Measurements from ENCODE around the gene RTRAF.

Gene RTRAF

GRCh38 chr14:52051251-52051650, 61.9 kb downstream of the RTRAF start:
- Histone ChIP-seq H3K4me3 (replicated peaks; ENCODE audit: insufficient read depth, low read length) (no peak overlapping the region), H3K27ac (replicated peaks) (no peak overlapping the region), H3K27me3 (ENCODE audit: insufficient read depth, poor library complexity, severe bottlenecking) (peaks cover 7% of the 10 kb centered on the region)
- TF ChIP-seq SPI1 (IDR thresholded peaks at IDR 0.05; ENCODE audit: borderline replicate concordance, low read depth) (no peak), REST (IDR thresholded peaks at IDR 0.05; ENCODE audit: insufficient replicate concordance, low read depth) (no peak), GABPA (IDR thresholded peaks at IDR 0.05; ENCODE audit: low read depth) (no peak), CTCF (IDR thresholded peaks at IDR 0.05; ENCODE audit: insufficient read depth, low read length) (no peak), POLR2AphosphoS5 (IDR thresholded peaks at IDR 0.05; ENCODE audit: low read depth) (no peak)
- DNase-seq (ENCODE audit: low read depth in 1 of 2, low spot score in 1 of 2), result no peak

- Histone ChIP-seq H3K27me3 (ENCODE audit: insufficient read depth, poor library complexity, severe bottlenecking) (peaks cover 7% of the 10 kb centered on the region), H3K27ac (replicated peaks) (no peak overlapping the region), H3K4me3 (replicated peaks; ENCODE audit: insufficient read depth, low read length) (no peak overlapping the region)
- no peak for DNase-seq (ENCODE audit: low read depth in 1 of 2, low spot score in 1 of 2)
- no peak for TF ChIP-seq POLR2AphosphoS5 (IDR thresholded peaks at IDR 0.05; ENCODE audit: low read depth)
- no peak for TF ChIP-seq SPI1 (IDR thresholded peaks at IDR 0.05; ENCODE audit: borderline replicate concordance, low read depth)
- TF ChIP-seq GABPA (IDR thresholded peaks at IDR 0.05; ENCODE audit: low read depth), result no peak
- no peak for TF ChIP-seq REST (IDR thresholded peaks at IDR 0.05; ENCODE audit: insufficient replicate concordance, low read depth)
- no peak for TF ChIP-seq CTCF (IDR thresholded peaks at IDR 0.05; ENCODE audit: insufficient read depth, low read length)
Observed at GRCh38 chr14:52051871-52052270, 62.5 kb downstream of the RTRAF start.

- Histone ChIP-seq H3K27me3 (ENCODE audit: insufficient read depth, poor library complexity, severe bottlenecking) (peaks cover 7% of the 10 kb centered on the region), H3K4me3 (replicated peaks; ENCODE audit: insufficient read depth, low read length) (no peak overlapping the region), H3K27ac (replicated peaks) (no peak overlapping the region)
- TF ChIP-seq CTCF (IDR thresholded peaks at IDR 0.05; ENCODE audit: insufficient read depth, low read length), result no peak
- TF ChIP-seq POLR2AphosphoS5 (IDR thresholded peaks at IDR 0.05; ENCODE audit: low read depth), result no peak
- no peak for TF ChIP-seq REST (IDR thresholded peaks at IDR 0.05; ENCODE audit: insufficient replicate concordance, low read depth)
- TF ChIP-seq SPI1 (IDR thresholded peaks at IDR 0.05; ENCODE audit: borderline replicate concordance, low read depth), result no peak
- DNase-seq (ENCODE audit: low read depth in 1 of 2, low spot score in 1 of 2), result no peak
Observed at GRCh38 chr14:52052288-52052943, 63.1 kb downstream of the RTRAF start.

All from HL-60 (cell line).